Testis (tissue), 3 donors: ENCODE data around the gene SLC7A14. TPM values are rescaled to one million over a fixed set of nuclear protein-coding genes. Genes with fewer than 3 reads are reported as not detected.

Source experiments
- DNase-seq: peaks from one replicate; pipeline ENCODE4 v3.0.0-alpha.2; 2019
- H3K27ac ChIP-seq, 2 donors: fragments of 200-600 bp; sonication (generic); one replicate each; pipeline ENCODE4 v1.5.1; 2019
- H3K27me3 ChIP-seq: fragments of 200-600 bp; sonication (generic); one replicate; pipeline ENCODE4 v1.5.1; 2019
- H3K36me3 ChIP-seq: fragments of 200-600 bp; sonication (generic); one replicate; pipeline ENCODE4 v1.5.1; 2017; ENCODE audit warnings: low read depth; ENCODE audit errors: missing control alignments
- H3K4me1 ChIP-seq: fragments of 200-600 bp; sonication (generic); one replicate; pipeline ENCODE4 v1.5.1; 2019
- H3K4me3 ChIP-seq, 2 donors: fragments of 200-600 bp; sonication (generic); one replicate each; pipeline ENCODE4 v1.5.1; 2017 to 2019
- H3K9me3 ChIP-seq: fragments of 200-600 bp; sonication (generic); one replicate; pipeline ENCODE4 v1.5.1; 2017
- CTCF ChIP-seq, 3 experiments: fragments of 450-650 bp in 2 of 3; fragments of 200-600 bp in 1 of 3; sonication (generic) in 1 of 3; IDR thresholded peaks; one replicate each; pipeline ENCODE4 v1.5.1; 2016 to 2019; ENCODE audit warnings: antibody characterized with exemption in 3 of 3, mild to moderate bottlenecking in 2 of 3, moderate library complexity in 1 of 3
- POLR2A ChIP-seq: fragments of 450-650 bp; IDR thresholded peaks from one replicate; pipeline ENCODE4 v1.6.1; 2017; ENCODE audit warnings: antibody characterized with exemption, mild to moderate bottlenecking, moderate library complexity
- WGBS, 2 donors: methylation state at CpG; one replicate each; pipeline ENCODE4 v1.1.5; 2018; 5-methylcytosine and 5-hydroxymethylcytosine counted together
- intact Hi-C: fragments of 100-400 bp; cut with DNase I; formaldehyde crosslinking; loops from one replicate; pipeline ENCODE4 v1.15.1; 2023; ENCODE audit warnings: low total_unique reads
- polyA plus RNA-seq: library from polyadenylated mRNA; stranded (reverse); fragments of 350-450 nt; fragmentation: Illumina TruSeq; extraction: RNeasy Lipid Tissue Mini Kit (QIAGEN cat#74804); gene quantifications from one replicate; pipeline ENCODE4 v1.2.3, GENCODE V29; 2014; ENCODE audit warnings: low read depth, low replicate concordance; ENCODE audit not compliant: insufficient read depth
- total RNA-seq, 2 donors: library from RNA; depleted of rRNA; stranded (reverse); fragments of >200 nt; gene quantifications; one replicate each; pipeline ENCODE4 v1.2.3, GENCODE V29; 2016

Gene SLC7A14
- total and polyA plus RNA-seq, 3 donors from 2014 or later = 0.15 to 0.31 (median 0.24) TPM

- 57 to 64% methylated on average over 5 of the region's 5 CpGs for WGBS, 2 donors
- Histone ChIP-seq H3K4me1 (no peaks in the 10 kb centered on the region), H3K27ac (no peak overlapping the region), H3K36me3 (no peaks in the 10 kb centered on the region), H3K9me3 (no peaks in the 10 kb centered on the region), H3K27me3 (no peaks in the 10 kb centered on the region), H3K4me3 (no peak overlapping the region)
- no peak for DNase-seq
- no peak for TF ChIP-seq POLR2A
- no peak for TF ChIP-seq CTCF (IDR thresholded peaks at IDR 0.05)
- intact Hi-C loops = no loop called here
Observed at GRCh38 chr3:170614214-170614966, 28.5 kb upstream of the SLC7A14 start.

GRCh38 chr3:170611751-170612150, 25.9 kb upstream of the SLC7A14 start:
- DNase-seq = no peak
- Histone ChIP-seq H3K27ac (no peak overlapping the region), H3K4me1 (no peaks in the 10 kb centered on the region), H3K9me3 (no peaks in the 10 kb centered on the region), H3K36me3 (no peaks in the 10 kb centered on the region), H3K4me3 (no peak overlapping the region), H3K27me3 (no peaks in the 10 kb centered on the region)
- intact Hi-C loops = no loop called here
- TF ChIP-seq POLR2A = no peak
- no peak for TF ChIP-seq CTCF (IDR thresholded peaks at IDR 0.05)
- WGBS, 2 donors = 91 to 97% methylated on average over 2 of the region's 2 CpGs

GRCh38 chr3:170610321-170610884, 24.5 kb upstream of the SLC7A14 start:
- Histone ChIP-seq H3K9me3 (no peaks in the 10 kb centered on the region), H3K4me3 (no peak overlapping the region), H3K36me3 (no peaks in the 10 kb centered on the region), H3K27ac (no peak overlapping the region), H3K4me1 (no peaks in the 10 kb centered on the region), H3K27me3 (no peaks in the 10 kb centered on the region)
- WGBS, 2 donors = 94 to 96% methylated on average over 8 of the region's 8 CpGs
- no peak for DNase-seq
- no peak for TF ChIP-seq CTCF (IDR thresholded peaks at IDR 0.05)
- TF ChIP-seq POLR2A = no peak
- intact Hi-C loops = no loop called here

GRCh38 chr3:170608475-170608874, 22.6 kb upstream of the SLC7A14 start:
- intact Hi-C loops = no loop called here
- WGBS, 2 donors = 73 to 81% methylated on average over 1 of the region's 1 CpG
- Histone ChIP-seq H3K27ac (no peak overlapping the region), H3K27me3 (no peaks in the 10 kb centered on the region), H3K9me3 (no peaks in the 10 kb centered on the region), H3K4me3 (no peak overlapping the region), H3K36me3 (no peaks in the 10 kb centered on the region), H3K4me1 (no peaks in the 10 kb centered on the region)
- no peak for DNase-seq
- no peak for TF ChIP-seq CTCF (IDR thresholded peaks at IDR 0.05)
- TF ChIP-seq POLR2A = no peak

GRCh38 chr3:170606675-170607074, 20.8 kb upstream of the SLC7A14 start:
- no peak for TF ChIP-seq POLR2A
- TF ChIP-seq CTCF (IDR thresholded peaks at IDR 0.05) = no peak
- intact Hi-C loops = no loop called here
- H3K9me3 ChIP-seq = no peaks in the 10 kb centered on the region
- H3K4me3 ChIP-seq = no peak overlapping the region
- H3K27me3 ChIP-seq = no peaks in the 10 kb centered on the region
- 87 to 92% methylated on average over 3 of the region's 3 CpGs for WGBS, 2 donors
- DNase-seq = no peak
- no peaks in the 10 kb centered on the region for H3K36me3 ChIP-seq
- H3K27ac ChIP-seq = no peak overlapping the region
- no peaks in the 10 kb centered on the region for H3K4me1 ChIP-seq
